Adrenal gland (tissue), 5 donors: ENCODE data around the gene COX19.

Experiments used
- CTCF ChIP-seq, 6 experiments: fragments of 450-650 bp in 4 of 6; fragments of 200-600 bp in 2 of 6; sonication (generic) in 1 of 6; IDR thresholded peaks; 1 replicate in 5 of 6; 2 replicates in 1 of 6; pipeline versions ENCODE4 v1.5.1 to v1.8.0; 2016 to 2021; ENCODE audit warnings: antibody characterized with exemption in 6 of 6, mild to moderate bottlenecking in 2 of 6, moderate library complexity in 1 of 6
- POLR2A ChIP-seq, 2 donors: fragments of 450-650 bp; IDR thresholded peaks; one replicate each; pipeline ENCODE4 v1.6.1; 2017; ENCODE audit warnings: antibody characterized with exemption in 2 of 2, mild to moderate bottlenecking in 2 of 2, moderate library complexity in 1 of 2
- donor health status: DM: no; HTN: no; CAD: no.

DNA sequence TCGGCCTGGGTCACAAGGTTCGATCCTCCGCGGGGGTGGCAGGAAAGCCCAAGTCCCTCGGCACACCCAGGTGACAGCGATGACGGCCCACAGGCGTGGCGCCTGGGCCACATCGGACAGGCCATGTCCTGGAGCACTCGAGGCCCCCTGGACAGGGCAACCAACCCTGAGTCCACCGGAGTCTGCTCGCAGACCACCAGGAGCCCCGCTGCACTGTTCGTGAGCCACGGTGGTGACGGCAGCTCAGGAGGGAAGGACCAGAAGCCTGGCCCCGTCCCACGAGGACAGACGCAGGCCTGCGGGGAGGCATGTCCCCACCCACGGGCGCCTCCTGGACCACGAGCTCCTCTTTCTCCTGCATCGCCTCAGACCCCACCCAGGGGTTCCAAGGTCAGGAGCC, 46.6 kb upstream of the COX19 start:
- TF ChIP-seq CTCF (IDR thresholded peaks at IDR 0.05) (no peak), POLR2A (IDR thresholded peaks at IDR 0.05) (no peak)
